ENCODE results near the gene PAQR7.

PAQR7 gene

DNA sequence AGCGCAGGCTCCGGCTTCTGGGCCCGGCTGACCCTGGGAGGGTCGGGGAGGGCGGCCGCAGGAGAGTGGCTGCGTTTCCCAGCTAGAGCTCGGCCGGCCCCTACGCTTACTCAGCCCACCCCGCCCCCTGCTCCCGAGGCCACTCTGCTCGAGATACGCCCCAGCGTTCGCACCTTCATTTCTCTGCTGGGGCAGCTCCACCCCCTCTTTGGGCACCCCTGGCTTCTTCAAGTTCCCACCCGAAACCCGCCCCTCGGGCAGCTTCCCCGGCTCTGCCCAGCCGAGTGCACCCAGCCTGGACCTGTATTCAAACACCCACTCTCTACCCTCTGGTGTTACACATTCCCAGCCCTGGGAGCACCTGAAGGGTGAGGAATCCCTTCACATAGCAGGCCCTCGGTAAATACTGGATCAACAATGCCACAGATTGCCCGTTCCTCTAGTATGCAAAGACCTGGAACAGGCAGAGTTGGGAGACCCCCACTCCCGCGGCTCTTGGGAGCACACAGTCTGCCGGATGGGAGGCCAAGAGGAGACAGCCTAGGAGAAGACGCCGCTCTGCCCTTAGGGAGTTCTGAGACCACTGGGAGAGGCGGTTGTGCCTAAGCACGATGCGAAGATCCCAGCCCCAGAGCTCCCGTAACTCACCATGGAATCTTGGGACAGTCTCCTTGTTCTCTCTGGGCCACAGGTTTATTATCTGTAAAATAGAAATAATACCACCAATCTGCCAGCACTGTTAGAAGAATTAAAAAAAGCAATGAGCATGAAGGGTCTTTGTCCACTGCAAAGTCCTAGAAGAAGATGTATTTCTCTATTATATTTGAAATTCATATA lies 566 bp upstream of the PAQR7 start:
- no peak for TF ChIP-seq CTCF (IDR thresholded peaks at IDR 0.05; ENCODE audit: low read depth, low read length, missing control alignments)
- H3K4me3 ChIP-seq (ENCODE audit: low read depth, low read length) = peak overlapping the region; percentile 53
- no peak for DNase-seq (ENCODE audit: low read depth)
- in situ Hi-C loops (cut with HindIII; ENCODE audit: low sequenced_read_pairs) = no loop called here

- TF ChIP-seq CTCF (IDR thresholded peaks at IDR 0.05; ENCODE audit: low read depth, low read length, missing control alignments) = no peak
- in situ Hi-C loops (cut with HindIII; ENCODE audit: low sequenced_read_pairs) = no loop called here
- no peak for DNase-seq (ENCODE audit: low read depth)
- peak overlapping the region; percentile 53 for H3K4me3 ChIP-seq (ENCODE audit: low read depth, low read length)
These were observed 814 bp downstream of the PAQR7 start for GRCh38 chr1:25874635-25875153.

GRCh38 chr1:25874209-25874608 lies 1.3 kb downstream of the PAQR7 start:
- no peak for DNase-seq (ENCODE audit: low read depth)
- TF ChIP-seq CTCF (IDR thresholded peaks at IDR 0.05; ENCODE audit: low read depth, low read length, missing control alignments) = no peak
- in situ Hi-C loops (cut with HindIII; ENCODE audit: low sequenced_read_pairs) = no loop called here
- H3K4me3 ChIP-seq (ENCODE audit: low read depth, low read length) = peak overlapping the region; percentile 53

DNA sequence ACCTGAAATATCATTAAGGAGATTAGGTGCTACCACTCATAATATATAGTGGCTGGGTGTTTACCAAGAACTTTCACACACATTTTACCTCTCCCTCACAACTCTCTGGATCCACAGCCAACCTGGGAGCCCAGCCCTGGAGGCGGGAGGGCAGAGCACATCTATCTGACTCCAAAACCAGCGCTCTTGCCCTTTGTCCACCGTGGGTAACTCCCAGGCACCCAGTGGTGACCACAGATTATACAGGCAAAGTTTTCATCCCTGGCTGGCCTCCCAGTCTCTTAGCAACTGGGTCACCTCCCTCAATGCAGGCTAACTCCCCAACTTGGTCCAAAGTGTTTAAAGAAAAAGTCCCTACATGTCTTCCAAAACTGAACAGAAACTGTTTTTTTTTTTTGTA lies 2.4 kb downstream of the PAQR7 start:
- in situ Hi-C loops (cut with HindIII; ENCODE audit: low sequenced_read_pairs) = no loop called here
- no peak for DNase-seq (ENCODE audit: low read depth)
- H3K4me3 ChIP-seq (ENCODE audit: low read depth, low read length) = no peak overlapping the region
- TF ChIP-seq CTCF (IDR thresholded peaks at IDR 0.05; ENCODE audit: low read depth, low read length, missing control alignments) = no peak

GRCh38 chr1:25872713-25873112 lies 2.8 kb downstream of the PAQR7 start:
- H3K4me3 ChIP-seq (ENCODE audit: low read depth, low read length) = no peak overlapping the region
- in situ Hi-C loops (cut with HindIII; ENCODE audit: low sequenced_read_pairs) = no loop called here
- no peak for TF ChIP-seq CTCF (IDR thresholded peaks at IDR 0.05; ENCODE audit: low read depth, low read length, missing control alignments)
- no peak for DNase-seq (ENCODE audit: low read depth)

GRCh38 chr1:25871704-25872494 lies 3.6 kb downstream of the PAQR7 start:
- in situ Hi-C loops (cut with HindIII; ENCODE audit: low sequenced_read_pairs) = no loop called here

More at GRCh38 chr1:25871704-25872494, 3.6 kb downstream of the PAQR7 start:
- DNase-seq (ENCODE audit: low read depth) = no peak
- H3K4me3 ChIP-seq (ENCODE audit: low read depth, low read length) = no peak overlapping the region
- no peak for TF ChIP-seq CTCF (IDR thresholded peaks at IDR 0.05; ENCODE audit: low read depth, low read length, missing control alignments)

Measured in astrocyte of the cerebellum (primary cell).